ENCODE measurements around the gene CHIT1.
"Not testable (repeated sequence)": the region's sequence is repeated elsewhere in the genome, so short reads cannot be mapped to it uniquely, and the experiment has no call there.

CHIT1 gene

GRCh38 chr1:203264052-203264501 lies 34.6 kb upstream of the CHIT1 start:
- no peak for DNase-seq

DNA sequence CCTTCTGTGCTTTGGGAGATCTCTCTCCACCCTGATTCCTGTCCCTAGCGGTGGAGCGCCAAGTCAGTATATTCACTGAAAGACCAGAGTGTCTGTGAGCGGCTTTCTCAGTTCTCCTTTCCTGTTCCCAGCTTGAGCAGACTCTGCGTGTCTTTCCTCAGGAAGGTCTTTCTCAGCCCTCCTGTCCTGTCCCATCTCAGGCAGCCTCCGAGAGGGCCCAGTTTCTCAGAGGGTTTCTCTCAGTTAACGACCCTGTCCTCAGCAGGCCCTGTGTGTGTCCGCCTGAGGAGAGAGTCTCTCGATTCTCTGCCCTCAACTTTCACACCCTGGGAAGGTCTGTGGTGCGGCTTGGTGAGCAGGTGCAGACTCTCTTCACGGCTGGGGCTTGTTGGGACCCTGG lies 34.0 kb upstream of the CHIT1 start:
- no peak for DNase-seq

- not testable (repeated sequence) for DNase-seq
Observed at GRCh38 chr1:203256636-203257035, 27.2 kb upstream of the CHIT1 start.

DNA sequence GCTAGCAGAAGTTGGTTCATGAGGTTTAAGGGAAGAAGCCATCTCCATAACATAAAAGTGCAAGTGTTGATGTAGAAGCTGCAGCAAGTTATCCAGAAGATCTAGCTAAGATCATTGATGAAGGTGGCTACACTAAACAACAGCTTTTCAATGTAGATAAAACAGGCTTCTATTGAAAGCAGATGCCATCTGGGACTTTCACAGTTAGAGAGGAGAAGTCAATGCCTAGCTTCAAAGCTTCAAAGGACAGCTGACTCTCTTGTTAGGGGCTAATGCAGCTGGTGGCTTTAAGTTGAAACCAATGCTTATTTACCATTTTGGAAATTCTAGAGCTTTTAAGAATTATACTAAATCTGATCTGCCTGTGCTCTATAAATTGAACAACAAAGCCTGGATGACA lies 25.3 kb upstream of the CHIT1 start:
- DNase-seq = not testable (repeated sequence)

GRCh38 chr1:203252678-203253077 lies 23.2 kb upstream of the CHIT1 start:
- no peak for DNase-seq

GRCh38 chr1:203251466-203251865 lies 22.0 kb upstream of the CHIT1 start:
- DNase-seq = no peak

DNA sequence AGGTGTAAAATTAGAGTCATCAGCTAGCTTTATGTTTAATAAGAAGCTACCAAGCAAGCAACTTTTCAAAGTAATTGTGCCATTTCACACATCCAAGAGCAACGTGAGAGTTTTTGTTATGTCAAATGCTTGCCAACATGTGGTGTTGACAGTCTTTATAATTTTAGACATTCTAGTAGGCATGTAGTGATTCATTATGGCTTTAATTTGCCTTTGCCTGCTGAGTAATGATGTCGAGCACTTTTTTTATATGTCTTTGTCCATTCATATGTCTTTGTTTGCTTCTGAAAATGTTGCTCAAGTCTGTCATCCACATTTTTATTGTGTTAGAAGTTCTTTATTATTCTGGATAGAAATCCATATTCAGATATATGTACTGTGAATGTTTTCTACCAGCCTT lies 21.4 kb upstream of the CHIT1 start:
- no peak for DNase-seq

DNA sequence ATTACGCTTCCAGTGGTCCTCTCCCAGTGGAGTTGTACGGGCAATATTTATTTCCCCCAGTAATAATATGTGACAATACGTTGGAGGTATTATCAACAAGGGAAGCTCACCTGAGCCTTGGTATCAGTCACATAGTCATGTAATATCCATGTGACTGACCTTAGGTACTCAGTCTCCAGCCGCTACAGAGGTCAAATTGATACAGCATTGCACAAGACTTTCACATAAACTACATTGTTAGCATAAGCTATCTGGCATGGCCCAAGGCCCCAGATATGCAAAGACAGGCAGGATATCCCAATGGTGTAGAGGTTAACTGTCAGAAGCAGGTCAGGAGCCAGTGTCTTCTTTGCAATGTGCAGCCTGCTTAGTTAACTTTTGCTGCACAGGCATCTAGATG lies 15.3 kb upstream of the CHIT1 start:
- DNase-seq = no peak

GRCh38 chr1:203241708-203242107 lies 12.2 kb upstream of the CHIT1 start:
- not testable (repeated sequence) for DNase-seq

GRCh38 chr1:203239526-203240305 lies 10.2 kb upstream of the CHIT1 start:
- DNase-seq = no peak

DNA sequence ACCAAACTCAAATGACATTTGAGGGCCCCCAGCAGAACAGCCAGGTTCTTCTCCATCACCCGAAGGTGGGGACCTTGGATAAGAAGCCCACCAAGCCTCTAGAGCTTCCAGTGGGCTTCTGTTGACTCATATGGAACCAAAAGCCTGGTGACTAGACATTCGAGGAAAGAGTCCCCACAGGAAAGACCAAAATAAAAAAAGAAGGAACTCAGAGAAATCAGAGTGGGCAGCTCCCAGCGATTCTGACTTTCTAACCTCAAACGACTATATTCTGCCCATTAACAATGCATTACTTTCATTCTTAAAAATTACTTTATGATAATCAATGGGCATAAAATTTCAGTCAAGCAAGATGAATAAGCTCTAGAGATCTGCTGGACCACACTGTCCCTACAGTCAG lies 9.6 kb upstream of the CHIT1 start:
- DNase-seq = no peak

GRCh38 chr1:203238535-203238934 lies 9.1 kb upstream of the CHIT1 start:
- DNase-seq = no peak

DNA sequence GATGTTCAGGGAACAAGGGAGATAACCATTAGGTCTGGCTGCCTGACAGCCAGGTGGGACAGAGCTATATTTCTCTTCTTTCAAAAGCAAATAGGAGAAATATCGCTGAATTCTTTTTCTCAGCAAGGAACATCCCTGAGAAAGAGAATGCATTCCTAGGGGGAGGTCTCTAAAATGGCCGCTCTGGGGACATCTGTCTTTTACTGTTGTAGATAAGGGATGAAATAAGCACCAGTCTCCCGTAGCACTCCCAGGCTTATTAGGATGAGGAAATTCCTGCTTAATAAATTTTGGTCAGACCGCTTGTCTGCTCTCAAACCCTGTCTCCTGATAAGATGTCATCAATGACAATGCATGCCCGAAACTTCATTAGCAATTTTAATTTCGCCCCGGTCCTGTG lies 5.4 kb upstream of the CHIT1 start:
- DNase-seq = not testable (repeated sequence)

- no peak for DNase-seq
Observed at GRCh38 chr1:203228670-203229069, 803 bp downstream of the CHIT1 start.

DNA sequence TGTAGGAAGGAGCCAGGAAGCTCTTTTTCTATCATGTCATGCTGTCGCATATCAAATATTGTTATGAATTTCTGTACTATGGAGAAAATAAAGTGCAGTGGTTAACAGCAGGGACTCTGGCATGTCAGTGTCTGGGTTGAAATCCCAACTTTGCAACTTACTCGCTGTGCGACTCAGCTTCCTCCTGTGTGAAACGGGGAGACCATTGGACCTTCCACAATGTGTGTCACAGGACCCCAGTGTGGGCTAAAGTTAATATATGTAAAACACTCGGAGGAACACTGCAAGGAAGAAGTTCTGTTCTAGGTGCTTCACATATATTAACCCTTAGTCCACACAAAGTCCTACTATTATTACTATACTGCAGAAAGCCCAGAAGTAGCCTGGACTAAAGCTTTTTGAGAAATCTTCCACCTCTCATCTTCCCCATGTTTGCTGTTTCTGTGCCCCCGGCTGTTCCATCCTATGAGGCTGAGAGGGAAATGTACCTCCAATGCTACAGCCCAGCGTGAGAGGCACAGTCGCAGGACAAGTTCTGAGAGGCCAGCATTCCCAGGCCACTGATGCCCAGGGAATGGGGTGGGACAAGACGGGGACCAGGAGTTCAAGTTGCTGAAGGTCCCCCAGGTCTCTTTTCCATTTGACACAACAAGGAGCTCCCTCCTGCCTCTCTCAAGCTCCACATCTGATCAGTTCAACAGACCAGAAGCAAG lies 1.9 kb downstream of the CHIT1 start:
- DNase-seq = no peak

DNA sequence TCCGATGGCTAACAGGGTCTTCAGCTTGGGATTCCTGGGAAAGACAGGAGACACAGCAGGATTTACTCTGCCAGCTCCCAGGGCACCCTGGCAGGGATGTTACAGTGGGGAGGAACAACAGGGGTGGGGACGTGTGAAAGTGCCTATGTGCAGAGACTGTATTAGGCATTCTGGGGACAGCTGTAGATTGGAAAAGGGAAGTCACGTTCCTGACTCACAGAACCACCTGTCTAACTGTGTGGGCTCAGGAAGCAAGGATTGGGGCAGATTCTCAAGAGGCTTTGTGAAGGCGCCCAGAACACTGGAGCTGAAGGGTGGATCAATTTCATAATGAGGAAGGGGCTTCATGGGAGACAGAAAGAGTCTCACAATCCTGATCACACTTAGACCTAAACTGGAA lies 4.4 kb downstream of the CHIT1 start:
- DNase-seq = no peak

GRCh38 chr1:203223012-203223775 lies 6.3 kb downstream of the CHIT1 start:
- DNase-seq = no peak

DNA sequence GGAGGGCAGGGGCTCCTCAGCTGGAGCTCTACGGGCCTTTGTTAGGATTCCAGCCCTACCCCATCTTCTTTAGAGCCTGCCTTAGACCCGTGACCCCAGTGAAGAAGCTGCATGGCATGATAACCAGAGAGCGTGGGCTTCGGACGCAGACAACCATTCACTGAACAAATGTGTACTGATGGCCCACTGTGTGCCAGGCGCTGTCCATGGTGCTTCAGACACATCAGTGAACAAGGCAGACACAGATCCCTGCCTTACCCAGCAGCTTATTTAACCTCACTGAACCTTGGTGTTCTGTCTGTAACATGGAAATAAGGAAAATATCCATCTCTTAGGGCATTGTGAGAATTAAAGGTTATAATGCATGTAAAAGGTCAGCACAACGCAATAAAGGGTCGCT lies 9.5 kb downstream of the CHIT1 start:
- DNase-seq = no peak

DNA sequence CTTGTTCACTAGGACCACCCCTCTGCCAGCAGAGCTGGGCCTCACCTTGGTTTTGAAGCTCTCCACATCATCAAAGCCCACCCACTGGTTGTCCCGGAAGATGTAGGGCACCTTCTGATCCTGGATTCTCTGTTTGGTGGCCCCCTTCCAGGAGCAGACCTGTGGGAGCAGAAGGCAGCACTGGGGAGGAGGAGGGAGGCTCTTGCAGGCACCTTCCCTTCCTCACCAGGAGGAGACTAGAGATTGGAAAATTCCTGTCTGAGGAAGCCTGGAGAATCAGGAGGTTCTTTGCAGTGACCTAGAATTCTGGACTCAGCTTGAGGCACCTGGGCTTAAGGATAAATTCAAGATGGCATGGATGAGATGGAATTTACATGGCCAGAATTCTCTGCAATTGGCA lies 10.3 kb downstream of the CHIT1 start:
- DNase-seq = no peak

- DNase-seq = no peak
Observed at GRCh38 chr1:203217668-203218067, 11.8 kb downstream of the CHIT1 start.

DNA sequence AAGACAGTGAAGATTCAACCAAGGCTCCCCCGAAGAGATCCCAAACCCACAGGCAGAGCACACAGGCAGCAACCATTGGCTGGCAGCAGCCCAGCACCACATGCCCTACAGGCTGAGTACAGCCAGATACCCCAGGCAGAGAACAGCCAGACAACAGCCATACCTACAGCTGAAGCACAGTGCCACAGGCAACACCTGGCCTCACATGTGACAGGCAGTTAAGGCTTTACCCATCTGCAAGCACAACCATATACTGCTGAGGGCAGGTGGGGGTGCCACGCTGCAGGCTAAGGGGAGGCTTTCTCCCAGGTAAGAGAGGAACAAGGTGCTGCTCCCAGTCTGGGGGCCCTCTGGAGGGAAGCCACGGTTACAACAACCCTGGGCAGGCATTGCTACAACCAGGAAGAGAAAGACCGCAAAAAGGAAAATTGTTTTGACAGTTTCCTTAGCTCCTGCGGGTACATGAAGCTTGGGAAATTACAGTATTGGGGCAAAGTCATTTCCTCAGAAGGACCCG lies 12.3 kb downstream of the CHIT1 start:
- no peak for DNase-seq

DNA sequence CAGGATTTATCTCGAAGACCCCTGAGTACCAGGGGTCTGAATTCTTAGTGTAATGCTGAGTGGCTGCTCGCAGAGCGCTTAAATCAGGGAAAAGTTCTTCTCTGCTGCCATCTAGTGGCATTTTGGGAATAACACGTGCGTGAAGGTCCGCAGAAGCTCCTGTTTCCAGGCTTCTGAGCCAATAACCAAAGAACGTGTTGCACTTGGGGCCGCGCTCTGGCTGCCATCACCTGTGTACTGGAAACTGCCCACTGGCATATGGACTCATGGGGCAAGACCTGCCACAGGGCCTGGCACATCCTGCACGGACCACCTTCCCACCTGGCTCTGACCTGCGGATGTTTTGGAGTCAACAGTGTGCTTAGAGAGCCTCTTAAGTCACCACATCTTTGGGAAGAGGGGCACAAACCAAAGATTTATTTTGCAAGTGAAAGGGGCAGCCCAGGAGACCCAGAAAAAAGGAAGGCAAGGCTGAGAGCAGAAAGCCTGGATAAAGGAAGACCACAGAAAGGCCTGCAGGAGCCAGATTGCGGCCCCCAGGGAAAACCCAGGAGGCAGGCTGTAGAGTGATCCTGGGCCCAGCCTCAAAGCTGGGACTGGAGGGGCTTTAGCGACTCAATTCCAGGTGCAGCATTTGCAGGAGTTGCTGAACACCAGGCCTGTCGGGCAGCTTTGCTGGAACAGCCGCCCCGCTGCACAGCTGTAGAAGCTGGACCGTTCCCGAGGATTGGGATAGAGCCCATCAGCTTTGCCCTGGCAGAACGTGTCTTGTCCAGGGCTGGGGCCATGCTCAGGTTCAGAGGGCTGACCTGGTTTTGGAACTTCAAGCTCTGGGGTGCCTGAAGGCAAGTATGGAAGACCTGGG lies 13.0 kb downstream of the CHIT1 start:
- DNase-seq = peak; percentile 65

All from stimulated activated CD4-positive, alpha-beta T cell treated with anti-CD3 and anti-CD28 coated beads, Interleukin-4, amount 100 ng/mL, for 24 hours (primary cell).